ENCODE data around the gene TERT. TPM values are rescaled to one million over a fixed set of nuclear protein-coding genes. Genes with fewer than 3 reads are reported as not detected.

The TERT gene
- total RNA-seq, 4 donors from 2014 or later = not detected

- ATAC-seq (ENCODE audit: low FRiP score) = no peak
- TF ChIP-seq, protein P1, sequence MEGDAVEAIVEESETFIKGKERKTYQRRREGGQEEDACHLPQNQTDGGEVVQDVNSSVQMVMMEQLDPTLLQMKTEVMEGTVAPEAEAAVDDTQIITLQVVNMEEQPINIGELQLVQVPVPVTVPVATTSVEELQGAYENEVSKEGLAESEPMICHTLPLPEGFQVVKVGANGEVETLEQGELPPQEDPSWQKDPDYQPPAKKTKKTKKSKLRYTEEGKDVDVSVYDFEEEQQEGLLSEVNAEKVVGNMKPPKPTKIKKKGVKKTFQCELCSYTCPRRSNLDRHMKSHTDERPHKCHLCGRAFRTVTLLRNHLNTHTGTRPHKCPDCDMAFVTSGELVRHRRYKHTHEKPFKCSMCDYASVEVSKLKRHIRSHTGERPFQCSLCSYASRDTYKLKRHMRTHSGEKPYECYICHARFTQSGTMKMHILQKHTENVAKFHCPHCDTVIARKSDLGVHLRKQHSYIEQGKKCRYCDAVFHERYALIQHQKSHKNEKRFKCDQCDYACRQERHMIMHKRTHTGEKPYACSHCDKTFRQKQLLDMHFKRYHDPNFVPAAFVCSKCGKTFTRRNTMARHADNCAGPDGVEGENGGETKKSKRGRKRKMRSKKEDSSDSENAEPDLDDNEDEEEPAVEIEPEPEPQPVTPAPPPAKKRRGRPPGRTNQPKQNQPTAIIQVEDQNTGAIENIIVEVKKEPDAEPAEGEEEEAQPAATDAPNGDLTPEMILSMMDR (IDR thresholded peaks at IDR 0.05) = no peak
- DNase-seq (ENCODE audit: low spot score) = no peak
Observed at GRCh38 chr5:1338506-1339070, 43.7 kb upstream of the TERT start.

- DNase-seq (ENCODE audit: low spot score) = no peak
- no peak for ATAC-seq (ENCODE audit: low FRiP score)
Observed at GRCh38 chr5:1338196-1338490, 43.3 kb upstream of the TERT start.

GRCh38 chr5:1337489-1338195, 42.8 kb upstream of the TERT start:
- TF ChIP-seq, protein P1 (IDR thresholded peaks at IDR 0.05) = no peak
- ATAC-seq (ENCODE audit: low FRiP score) (no peak), DNase-seq (ENCODE audit: low spot score) (no peak)

More at GRCh38 chr5:1338196-1338490, 43.3 kb upstream of the TERT start:
- TF ChIP-seq, protein P1 (IDR thresholded peaks at IDR 0.05) = no peak

DNA sequence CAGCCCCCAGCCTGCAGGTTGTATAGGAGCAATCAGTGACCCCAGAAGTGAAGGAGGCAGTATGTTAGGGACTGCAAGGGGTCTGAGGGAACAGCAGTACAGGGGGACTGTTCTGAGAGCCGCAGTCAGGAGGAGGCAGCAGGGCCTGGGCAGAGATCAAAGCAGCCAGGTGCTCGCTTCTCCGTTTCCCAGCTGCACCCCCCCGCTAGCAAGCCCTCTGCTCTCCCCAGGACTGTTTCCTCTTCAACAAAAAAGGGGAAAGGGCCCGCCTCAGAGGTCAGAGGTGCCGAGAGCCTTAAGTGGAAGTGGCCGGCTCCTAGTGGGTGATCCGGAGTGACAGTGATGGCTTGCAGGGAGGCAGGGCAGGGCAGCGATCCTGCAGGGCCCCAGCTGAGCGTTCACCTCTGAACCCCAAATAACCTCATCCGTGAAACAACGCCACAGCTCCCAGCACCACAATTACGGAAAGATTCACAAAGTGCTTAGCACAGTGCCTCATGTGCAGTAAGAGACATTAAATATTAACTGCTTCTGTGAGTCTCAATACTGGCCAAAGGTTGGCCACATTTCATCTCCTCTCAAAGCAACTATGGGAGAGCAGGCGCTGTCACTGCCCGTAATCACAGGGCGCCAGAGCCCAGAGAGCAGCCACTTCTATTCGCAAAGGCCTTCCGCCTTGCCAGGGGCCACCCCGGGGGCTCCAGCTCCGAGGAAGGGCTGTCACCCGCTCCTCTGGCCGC, 42.1 kb upstream of the TERT start:
- DNase-seq (ENCODE audit: low spot score) = no peak
- ATAC-seq (ENCODE audit: low FRiP score) = no peak
- TF ChIP-seq, protein P1 (IDR thresholded peaks at IDR 0.05) = no peak

DNA sequence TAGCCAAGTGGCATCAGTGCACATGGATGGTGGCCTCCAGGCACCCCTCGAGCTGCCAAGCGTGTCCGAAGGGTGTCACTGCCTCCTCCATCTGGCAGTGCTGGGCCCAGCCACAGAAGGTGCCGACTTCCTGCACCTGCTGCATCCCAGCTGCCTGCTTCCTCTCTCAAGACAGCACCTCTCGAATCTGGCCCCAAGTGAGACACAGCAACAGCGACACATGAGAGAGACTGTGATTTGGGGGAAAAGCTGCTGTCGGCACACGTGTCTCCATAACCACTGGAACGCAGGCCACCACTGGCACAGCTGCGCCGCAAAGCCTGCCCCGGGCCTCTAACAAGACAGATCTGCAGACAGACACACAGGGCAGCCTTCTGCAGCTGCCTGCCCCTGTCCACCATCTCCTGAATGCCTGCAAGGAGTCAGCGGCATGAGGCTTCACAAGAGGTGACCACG, 41.3 kb upstream of the TERT start:
- TF ChIP-seq, protein P1 (IDR thresholded peaks at IDR 0.05) = no peak
- DNase-seq (ENCODE audit: low spot score) (no peak), ATAC-seq (ENCODE audit: low FRiP score) (no peak)

- no peak for ATAC-seq (ENCODE audit: low FRiP score)
- DNase-seq (ENCODE audit: low spot score) = no peak
- TF ChIP-seq, protein P1 (IDR thresholded peaks at IDR 0.05) = no peak
Observed at GRCh38 chr5:1335540-1336095, 40.8 kb upstream of the TERT start.
